Measurements from ENCODE around the gene CARD10. TPM values are rescaled to one million over a fixed set of nuclear protein-coding genes. Genes with fewer than 3 reads are reported as not detected.

CARD10 gene
- total and polyA plus RNA-seq, 2 of the 13 experiments (the other 11 are each of a cell fraction or from before 2014, with no cell fraction given): 35.2 to 55.8 TPM

GRCh38 chr22:37498289-37498909, 20.8 kb downstream of the CARD10 start (continued):
- TF ChIP-seq DMTF1 (CRISPR knock-in tag; IDR thresholded peaks at IDR 0.05) (no peak), REPIN1 (CRISPR knock-in tag; IDR thresholded peaks at IDR 0.05; ENCODE audit: borderline replicate concordance, low read depth) (no peak), JDP2 (CRISPR knock-in tag; IDR thresholded peaks at IDR 0.05; ENCODE audit: borderline replicate concordance) (no peak), HDAC6 (IDR thresholded peaks at IDR 0.05; ENCODE audit: low read depth, low read length) (no peak), ZNF225 (CRISPR knock-in tag; IDR thresholded peaks at IDR 0.05) (peak; percentile 51; the same call in 1 of the 2 replicates), SMAD1 (CRISPR knock-in tag; IDR thresholded peaks at IDR 0.05; ENCODE audit: borderline replicate concordance, low read depth) (no peak), ZNF501 (CRISPR knock-in tag; IDR thresholded peaks at IDR 0.05) (0 out of 2 replicates have a peak, but pooled peaks have one; percentile 43), ZSCAN31 (CRISPR knock-in tag; IDR thresholded peaks at IDR 0.05; ENCODE audit: low read depth) (peak; percentile 93; the same call in 1 of the 2 replicates), HDAC2 (CRISPR knock-in tag; IDR thresholded peaks at IDR 0.05) (no peak; the same call in 1 of the 2 replicates), KAT8 (CRISPR knock-in tag; IDR thresholded peaks at IDR 0.05) (no peak), CREM (IDR thresholded peaks at IDR 0.05) (no peak), CREM (CRISPR knock-in tag; IDR thresholded peaks at IDR 0.05) (no peak), ZBTB4 (CRISPR knock-in tag; IDR thresholded peaks at IDR 0.05; ENCODE audit: borderline replicate concordance) (0 out of 2 replicates have a peak, but pooled peaks have one; percentile 50), SP4 (CRISPR knock-in tag; IDR thresholded peaks at IDR 0.05) (peak; percentile 36; the same call in 1 of the 2 replicates), TEAD3 (CRISPR knock-in tag; optimal IDR thresholded peaks at IDR 0.05; ENCODE audit: borderline replicate concordance) (peak; percentile 29), JARID2 (CRISPR knock-in tag; IDR thresholded peaks at IDR 0.05; ENCODE audit: insufficient replicate concordance) (no peak), STAT5B (CRISPR knock-in tag; IDR thresholded peaks at IDR 0.05) (no peak), ARNT2 (CRISPR knock-in tag; IDR thresholded peaks at IDR 0.05; ENCODE audit: low read depth) (no peak), ZNF839 (CRISPR knock-in tag; IDR thresholded peaks at IDR 0.05; ENCODE audit: borderline replicate concordance) (0 out of 2 replicates have a peak, but pooled peaks have one; percentile 45), SIN3B (IDR thresholded peaks at IDR 0.05; ENCODE audit: low read length) (no peak), KDM4B (CRISPR knock-in tag; IDR thresholded peaks at IDR 0.05) (no peak), NBN (conservative IDR thresholded peaks at IDR 0.05) (no peak)

Measured in HepG2 (cell line).